Endothelial cell of umbilical vein (primary cell): ENCODE measurements around the gene PRKAG2. TPM values are rescaled to one million over a fixed set of nuclear protein-coding genes. Genes with fewer than 3 reads are reported as not detected.

Source experiments
- BruUV-seq: library from RNA; stranded (reverse); fragments of 400-500 nt; replicated peaks from 2 replicates; lab custom pipeline; 2021; lab: Mats Ljungman, UMichigan
- CTCF ChIA-PET: fragments of 300-600, 350-600 bp; sonication (Branson Sonifier 250); formaldehyde crosslinking; loops from one replicate; lab custom pipeline; 2021; ENCODE audit warnings: antibody characterized with exemption, inconsistent platforms; lab: Charles Lee
- POLR2A ChIA-PET: fragments of 300-600, 350-600 bp; sonication (Branson Sonifier 250); formaldehyde crosslinking; loops from one replicate; lab custom pipeline; 2021; ENCODE audit warnings: antibody characterized with exemption, inconsistent platforms; lab: Charles Lee
- DNase-seq: peaks from one replicate; pipeline ENCODE4 v3.0.0-alpha.2; 2011; ENCODE audit warnings: low read depth, low spot score
- FAIRE-seq: peaks from 2 replicates; lab custom pipeline; 2011; peaks lifted over from hg19 to GRCh38; lab: Jason Lieb, UNC
- H2AFZ ChIP-seq: 2 replicates; pipeline ENCODE4 v1.6.0; 2012; ENCODE audit warnings: low read depth, low read length, control low read depth, inconsistent platforms
- H3K27ac ChIP-seq: 2 replicates; pipeline ENCODE4 v1.5.1; 2011; ENCODE audit warnings: low read depth, mild to moderate bottlenecking, control low read depth, low read length, moderate library complexity; ENCODE audit not compliant: insufficient read depth
- H3K27me3 ChIP-seq, 2 experiments: 2 replicates each; pipeline versions ENCODE4 v1.6.0 to v1.6.1; 2011; ENCODE audit warnings: low read length in 2 of 2, mixed read lengths in 1 of 2; ENCODE audit not compliant: control insufficient read depth in 2 of 2, insufficient read depth in 2 of 2
- H3K36me3 ChIP-seq, 2 experiments: 2 replicates in 1 of 2; 3 replicates in 1 of 2; pipeline ENCODE4 v1.5.1; 2011; ENCODE audit warnings: low read length in 2 of 2, mild to moderate bottlenecking in 1 of 2, moderate library complexity in 1 of 2; ENCODE audit not compliant: control insufficient read depth in 2 of 2, insufficient read depth in 2 of 2; ENCODE audit errors: extremely low read depth in 1 of 2
- H3K4me1 ChIP-seq: 3 replicates; pipeline ENCODE4 v1.5.1; 2011; ENCODE audit warnings: mild to moderate bottlenecking, low read length; ENCODE audit not compliant: control insufficient read depth, insufficient read depth; ENCODE audit errors: extremely low read depth
- H3K4me2 ChIP-seq: 2 replicates; pipeline ENCODE4 v1.6.1; 2011; ENCODE audit warnings: low read length, control low read depth, mixed read lengths; ENCODE audit not compliant: insufficient read depth
- H3K4me3 ChIP-seq, 3 experiments: fragments of 200-600 bp in 1 of 3; sonication (generic), shearing (Covaris generic) in 1 of 3; replicated peaks in 1 of 3; 2 replicates each; pipeline ENCODE4 v1.5.1; 2011 to 2016; ENCODE audit warnings: control low read depth in 3 of 3, low read length in 3 of 3, mild to moderate bottlenecking in 2 of 3, inconsistent platforms in 1 of 3, low read depth in 1 of 3, moderate library complexity in 1 of 3; ENCODE audit not compliant: insufficient read depth in 1 of 3
- H3K79me2 ChIP-seq: 2 replicates; pipeline ENCODE4 v1.6.0; 2012; ENCODE audit warnings: low read length, inconsistent platforms; ENCODE audit not compliant: control insufficient read depth, insufficient read depth
- H3K9ac ChIP-seq: replicated peaks from 2 replicates; pipeline ENCODE3; 2011; ENCODE audit warnings: low read length, control low read depth; ENCODE audit not compliant: insufficient read depth; ENCODE audit errors: extremely low read depth
- H3K9me1 ChIP-seq: replicated peaks from 3 replicates; pipeline ENCODE4 v1.6.0; 2011; ENCODE audit warnings: mild to moderate bottlenecking, low read length; ENCODE audit not compliant: control insufficient read depth, insufficient read depth; ENCODE audit errors: extremely low read depth
- H3K9me3 ChIP-seq: replicated peaks from 2 replicates; pipeline ENCODE4 v1.5.1; 2012; ENCODE audit warnings: low read length, inconsistent platforms; ENCODE audit not compliant: control insufficient read depth, insufficient read depth
- H4K20me1 ChIP-seq: replicated peaks from 2 replicates; pipeline ENCODE3; 2011; ENCODE audit warnings: mild to moderate bottlenecking, low read length; ENCODE audit not compliant: control insufficient read depth, insufficient read depth; ENCODE audit errors: extremely low read depth
- EZH2 ChIP-seq: IDR thresholded peaks from 2 replicates; pipeline ENCODE4 v1.6.1; 2012; ENCODE audit warnings: borderline replicate concordance, low read depth, mild to moderate bottlenecking, moderate library complexity, low read length, inconsistent platforms; ENCODE audit not compliant: severe bottlenecking
- FOS ChIP-seq: IDR thresholded peaks from 2 replicates; pipeline ENCODE4 v1.6.1; 2011; ENCODE audit warnings: mild to moderate bottlenecking, low read length, moderate library complexity, borderline replicate concordance; ENCODE audit not compliant: insufficient read depth
- GATA2 ChIP-seq: IDR thresholded peaks from 2 replicates; pipeline ENCODE4 v1.7.0; 2011; ENCODE audit warnings: low read depth, mild to moderate bottlenecking, moderate library complexity, mixed read lengths, low read length; ENCODE audit not compliant: insufficient read length, insufficient read depth
- JUN ChIP-seq: IDR thresholded peaks from 2 replicates; pipeline ENCODE4 v1.6.1; 2011; ENCODE audit warnings: borderline replicate concordance, low read depth; ENCODE audit not compliant: insufficient read length, insufficient read depth
- MYC ChIP-seq: IDR thresholded peaks from one replicate; pipeline ENCODE4 v1.6.1; 2011; ENCODE audit warnings: mild to moderate bottlenecking, low read depth, low read length
- POLR2A ChIP-seq: IDR thresholded peaks from 2 replicates; pipeline ENCODE4 v1.6.1; 2012; ENCODE audit warnings: low read depth, mild to moderate bottlenecking, control low read depth, low read length
- POLR2AphosphoS5 ChIP-seq: IDR thresholded peaks from 2 replicates; pipeline ENCODE4 v1.6.1; 2012; ENCODE audit warnings: low read depth, mild to moderate bottlenecking, control low read depth, low read length, moderate library complexity; ENCODE audit not compliant: insufficient read depth
- dilution Hi-C: fragments of 300-500 bp; cut with MboI; formaldehyde crosslinking; loops from one replicate; pipeline ENCODE4 v1.15.0; 2019; ENCODE audit warnings: low sequenced_read_pairs; ENCODE audit not compliant: extremely low pct_ligation_motif_present
- intact Hi-C: fragments of 100-400 bp; cut with micrococcal nuclease; formaldehyde crosslinking; loops from one replicate; pipeline ENCODE4 v1.10.0; 2022
- polyA plus RNA-seq, 4 experiments: library from polyadenylated mRNA; depleted of rRNA in 3 of 4; stranded (reverse) in 3 of 4; unstranded in 1 of 4; fragments of >200 nt; gene quantifications; 2 replicates each; pipeline versions ENCODE4 v1.2.1 to v1.2.3, GENCODE V29; 2011 to 2012; ENCODE audit warnings: missing spikeins in 1 of 4
- total RNA-seq: library from RNA; stranded (reverse); gene quantifications from 2 replicates; pipeline ENCODE4 v1.2.3, GENCODE V29; 2021
- TF ChIP-seq, protein P1 (sequence below): IDR thresholded peaks from 2 replicates; pipeline ENCODE4 v1.6.1; 2011; ENCODE audit not compliant: insufficient read depth, insufficient read length
- TF ChIP-seq, protein P2 (sequence below), 2 donors: IDR thresholded peaks; 1 replicate in 1 of 2; 2 replicates in 1 of 2; pipeline ENCODE4 v1.5.1; 2011; ENCODE audit warnings: low read length in 2 of 2, mild to moderate bottlenecking in 2 of 2, moderate library complexity in 2 of 2, control low read depth in 1 of 2, inconsistent platforms in 1 of 2, low read depth in 1 of 2; ENCODE audit not compliant: insufficient read depth in 1 of 2; ENCODE audit errors: extremely low read depth in 1 of 2

Gene PRKAG2
- total and polyA plus RNA-seq, 2 donors (not counting 3 experiments of a cell fraction or from before 2014, with no cell fraction given) = 19.3 to 51.5 TPM

GRCh38 chr7:151866028-151866427, 10.9 kb downstream of the PRKAG2 start:
- Histone ChIP-seq H3K27me3 (no peaks in the 10 kb centered on the region), H3K9me3 (no peaks in the 10 kb centered on the region), H3K4me3 (no peak overlapping the region), H3K79me2 (no peaks in the 10 kb centered on the region), H3K4me2 (no peak overlapping the region), H3K9me1 (no peaks in the 10 kb centered on the region), H3K36me3 (no peaks in the 10 kb centered on the region), H3K4me1 (no peaks in the 10 kb centered on the region), H2AFZ (no peak overlapping the region), H3K27ac (no peak overlapping the region), H4K20me1 (no peaks in the 10 kb centered on the region), H3K9ac (no peak overlapping the region)
- FAIRE-seq (no peak), DNase-seq (no peak)
- intact Hi-C loops (no loop called here), dilution Hi-C loops (no loop called here)
- no TSS peak for BruUV-seq
- POLR2A ChIA-PET = no interaction called here
- TF ChIP-seq JUN = no peak
- no peak for TF ChIP-seq POLR2AphosphoS5
- no peak for TF ChIP-seq POLR2A
- TF ChIP-seq FOS = no peak
- TF ChIP-seq EZH2 = no peak
- no peak for TF ChIP-seq MYC
- TF ChIP-seq, protein P1, sequence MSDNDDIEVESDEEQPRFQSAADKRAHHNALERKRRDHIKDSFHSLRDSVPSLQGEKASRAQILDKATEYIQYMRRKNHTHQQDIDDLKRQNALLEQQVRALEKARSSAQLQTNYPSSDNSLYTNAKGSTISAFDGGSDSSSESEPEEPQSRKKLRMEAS = no peak
- TF ChIP-seq, protein P2, sequence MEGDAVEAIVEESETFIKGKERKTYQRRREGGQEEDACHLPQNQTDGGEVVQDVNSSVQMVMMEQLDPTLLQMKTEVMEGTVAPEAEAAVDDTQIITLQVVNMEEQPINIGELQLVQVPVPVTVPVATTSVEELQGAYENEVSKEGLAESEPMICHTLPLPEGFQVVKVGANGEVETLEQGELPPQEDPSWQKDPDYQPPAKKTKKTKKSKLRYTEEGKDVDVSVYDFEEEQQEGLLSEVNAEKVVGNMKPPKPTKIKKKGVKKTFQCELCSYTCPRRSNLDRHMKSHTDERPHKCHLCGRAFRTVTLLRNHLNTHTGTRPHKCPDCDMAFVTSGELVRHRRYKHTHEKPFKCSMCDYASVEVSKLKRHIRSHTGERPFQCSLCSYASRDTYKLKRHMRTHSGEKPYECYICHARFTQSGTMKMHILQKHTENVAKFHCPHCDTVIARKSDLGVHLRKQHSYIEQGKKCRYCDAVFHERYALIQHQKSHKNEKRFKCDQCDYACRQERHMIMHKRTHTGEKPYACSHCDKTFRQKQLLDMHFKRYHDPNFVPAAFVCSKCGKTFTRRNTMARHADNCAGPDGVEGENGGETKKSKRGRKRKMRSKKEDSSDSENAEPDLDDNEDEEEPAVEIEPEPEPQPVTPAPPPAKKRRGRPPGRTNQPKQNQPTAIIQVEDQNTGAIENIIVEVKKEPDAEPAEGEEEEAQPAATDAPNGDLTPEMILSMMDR (IDR thresholded peaks at IDR 0.05; ENCODE audit: extremely low read depth in 1 of 2, insufficient read depth in 1 of 2, low read depth in 1 of 2, low read length in 2 of 2) = no peak
- no peak for TF ChIP-seq GATA2
- CTCF ChIA-PET = no interaction called here
